ENCODE data around the gene TFF1. TPM values are rescaled to one million over a fixed set of nuclear protein-coding genes. Genes with fewer than 3 reads are reported as not detected.

Gene TFF1
- total RNA-seq, 2 experiments from 2014 or later, result not detected

- ChIA-PET POLR2A (no interaction called here), CTCF (ENCODE audit: unreplicated experiment) (no interaction called here)
- Histone ChIP-seq H4K20me1 (ENCODE audit: insufficient read depth, low read length) (no peaks in the 10 kb centered on the region), H2AFZ (ENCODE audit: low read length) (no peak overlapping the region), H3K9me3 (ENCODE audit: low read length) (peaks cover 4% of the 10 kb centered on the region; the same call in 1 of the 2 replicates), H3K4me1 (ENCODE audit: insufficient read depth, low read length, poor library complexity, severe bottlenecking) (no peaks in the 10 kb centered on the region), H3K27ac (ENCODE audit: low read depth, low read length, poor library complexity, severe bottlenecking) (no peak overlapping the region), H3K79me2 (ENCODE audit: insufficient read depth, low read depth, low read length) (no peaks in the 10 kb centered on the region), H3K36me3 (ENCODE audit: insufficient read depth, low read length) (no peaks in the 10 kb centered on the region), H3K9me2 (ENCODE audit: insufficient read depth, low read length) (no peaks in the 10 kb centered on the region), H3K4me2 (ENCODE audit: low read length) (no peak overlapping the region), H3K4me3 (ENCODE audit: low read depth, low read length, poor library complexity, severe bottlenecking) (no peak overlapping the region)
- DNase-seq (ENCODE audit: low spot score), result no peak
- intact Hi-C loops (cut with micrococcal nuclease; ENCODE audit: unreplicated experiment), result no loop called here
- no TSS peak for BruUV-seq (replicated peaks)
- TF ChIP-seq EZH2phosphoT487 (IDR thresholded peaks at IDR 0.05; ENCODE audit: borderline replicate concordance, low read depth, low read length) (no peak), CTCF (conservative IDR thresholded peaks at IDR 0.05; ENCODE audit: low read length) (no peak)
Measured at GRCh38 chr21:42350318-42350910, 15.9 kb downstream of the TFF1 start.

GRCh38 chr21:42349420-42350317 is 16.7 kb downstream of the TFF1 start:
- Histone ChIP-seq H3K36me3 (ENCODE audit: insufficient read depth, low read length) (no peaks in the 10 kb centered on the region), H4K20me1 (ENCODE audit: insufficient read depth, low read length) (no peaks in the 10 kb centered on the region), H3K79me2 (ENCODE audit: insufficient read depth, low read depth, low read length) (no peaks in the 10 kb centered on the region), H3K4me1 (ENCODE audit: insufficient read depth, low read length, poor library complexity, severe bottlenecking) (no peaks in the 10 kb centered on the region), H3K27ac (ENCODE audit: low read depth, low read length, poor library complexity, severe bottlenecking) (no peak overlapping the region), H2AFZ (ENCODE audit: low read length) (no peak overlapping the region), H3K4me2 (ENCODE audit: low read length) (no peak overlapping the region), H3K4me3 (ENCODE audit: low read depth, low read length, poor library complexity, severe bottlenecking) (no peak overlapping the region), H3K9me2 (ENCODE audit: insufficient read depth, low read length) (no peaks in the 10 kb centered on the region), H3K9me3 (ENCODE audit: low read length) (peaks cover 3% of the 10 kb centered on the region; the same call in 1 of the 2 replicates)
- BruUV-seq (replicated peaks), result no TSS peak
- no peak for TF ChIP-seq CTCF (conservative IDR thresholded peaks at IDR 0.05; ENCODE audit: low read length)
- ChIA-PET CTCF (ENCODE audit: unreplicated experiment) (no interaction called here), POLR2A (interaction anchor here (0.6 kb wide), 1 partner anchor 14 kb away, joined by 3 read pairs; no protein-coding TSS in a partner anchor)
- no peak for DNase-seq (ENCODE audit: low spot score)
- intact Hi-C loops (cut with micrococcal nuclease; ENCODE audit: unreplicated experiment), result no loop called here

- Histone ChIP-seq H3K4me1 (ENCODE audit: insufficient read depth, low read length, poor library complexity, severe bottlenecking) (no peaks in the 10 kb centered on the region), H3K27ac (ENCODE audit: low read depth, low read length, poor library complexity, severe bottlenecking) (no peak overlapping the region), H3K4me3 (ENCODE audit: low read depth, low read length, poor library complexity, severe bottlenecking) (no peak overlapping the region), H3K9me2 (ENCODE audit: insufficient read depth, low read length) (no peaks in the 10 kb centered on the region), H4K20me1 (ENCODE audit: insufficient read depth, low read length) (no peaks in the 10 kb centered on the region), H2AFZ (ENCODE audit: low read length) (no peak overlapping the region), H3K4me2 (ENCODE audit: low read length) (no peak overlapping the region), H3K36me3 (ENCODE audit: insufficient read depth, low read length) (no peaks in the 10 kb centered on the region), H3K79me2 (ENCODE audit: insufficient read depth, low read depth, low read length) (no peaks in the 10 kb centered on the region), H3K9me3 (ENCODE audit: low read length) (no peaks in the 10 kb centered on the region)
- no TSS peak for BruUV-seq (replicated peaks)
- intact Hi-C loops (cut with micrococcal nuclease; ENCODE audit: unreplicated experiment), result no loop called here
- ChIA-PET POLR2A (no interaction called here), CTCF (ENCODE audit: unreplicated experiment) (no interaction called here)
- TF ChIP-seq EZH2phosphoT487 (IDR thresholded peaks at IDR 0.05; ENCODE audit: borderline replicate concordance, low read depth, low read length) (no peak), CTCF (conservative IDR thresholded peaks at IDR 0.05; ENCODE audit: low read length) (no peak)
- DNase-seq (ENCODE audit: low spot score), result no peak
Measured at GRCh38 chr21:42348762-42349161, 17.6 kb downstream of the TFF1 start.
